NCI-H345 treated with DMSO at 0.1 percent for 48 hours (cell line): Measurements from ENCODE around the gene SHANK1.
"Not testable (repeated sequence)": the region's sequence is repeated elsewhere in the genome, so short reads cannot be mapped to it uniquely, and the experiment has no call there.

Experiments used
- DNase-seq: peaks from one replicate; lab custom pipeline; 2025; ENCODE audit not compliant: unreplicated experiment; lab: John Stamatoyannopoulos, UW

SHANK1 gene

GRCh38 chr19:50719566-50719965 is at the start of gene SHANK1:
TSS of gene SHANK1 (minus strand) at chr19:50719802. CDS start at chr19:50716919, 2,883 bp downstream.
- no peak for DNase-seq

GRCh38 chr19:50768277-50768676 is 48.7 kb upstream of the SHANK1 start:
- no peak for DNase-seq

- DNase-seq = not testable (repeated sequence)
Observed at GRCh38 chr19:50767263-50767662, 47.7 kb upstream of the SHANK1 start.

GRCh38 chr19:50766746-50767145 is 47.1 kb upstream of the SHANK1 start:
- not testable (repeated sequence) for DNase-seq

- DNase-seq = no peak
Observed at GRCh38 chr19:50764409-50764808, 44.8 kb upstream of the SHANK1 start.

GRCh38 chr19:50763521-50763920 is 43.9 kb upstream of the SHANK1 start:
- DNase-seq = not testable (repeated sequence)

- DNase-seq = not testable (repeated sequence)
Observed at GRCh38 chr19:50761501-50761900, 41.9 kb upstream of the SHANK1 start.

- DNase-seq = no peak
Observed at GRCh38 chr19:50759886-50760285, 40.3 kb upstream of the SHANK1 start.

GRCh38 chr19:50759076-50759475 is 39.5 kb upstream of the SHANK1 start:
- not testable (repeated sequence) for DNase-seq

GRCh38 chr19:50757624-50758023 is 38.0 kb upstream of the SHANK1 start:
- not testable (repeated sequence) for DNase-seq

GRCh38 chr19:50756244-50756643 is 36.6 kb upstream of the SHANK1 start:
- DNase-seq = not testable (repeated sequence)

GRCh38 chr19:50753879-50754278 is 34.3 kb upstream of the SHANK1 start:
- DNase-seq = no peak

- no peak for DNase-seq
Observed at GRCh38 chr19:50750010-50750409, 30.4 kb upstream of the SHANK1 start.

- no peak for DNase-seq
Observed at GRCh38 chr19:50749490-50749889, 29.9 kb upstream of the SHANK1 start.

GRCh38 chr19:50747141-50747540 is 27.5 kb upstream of the SHANK1 start:
- DNase-seq = not testable (repeated sequence)

GRCh38 chr19:50745221-50745620 is 25.6 kb upstream of the SHANK1 start:
- DNase-seq = no peak

- DNase-seq = no peak
Observed at GRCh38 chr19:50743537-50743936, 23.9 kb upstream of the SHANK1 start.

GRCh38 chr19:50741179-50741933 is 21.8 kb upstream of the SHANK1 start:
- no peak for DNase-seq

- no peak for DNase-seq
Observed at GRCh38 chr19:50739914-50740426, 20.4 kb upstream of the SHANK1 start.

- DNase-seq = no peak
Observed at GRCh38 chr19:50739132-50739913, 19.7 kb upstream of the SHANK1 start.

GRCh38 chr19:50736338-50736737 is 16.7 kb upstream of the SHANK1 start:
- no peak for DNase-seq

- DNase-seq = no peak
Observed at GRCh38 chr19:50735869-50736268, 16.3 kb upstream of the SHANK1 start.
